Measurements from ENCODE around the gene CNR2.

GRCh38 chr1:23902321-23903278, 10.6 kb downstream of the CNR2 start:
- TF ChIP-seq POLR2A (IDR thresholded peaks at IDR 0.05) (no peak), CTCF (IDR thresholded peaks at IDR 0.05) (no peak), EP300 (IDR thresholded peaks at IDR 0.05) (no peak)
